Pancreas (tissue), 10 donors: ENCODE measurements around the gene PSME2. TPM values are rescaled to one million over a fixed set of nuclear protein-coding genes. Genes with fewer than 3 reads are reported as not detected.

Source experiments
- ATAC-seq, 4 donors: fragments of 200-7000 bp; cut with Tn5 transposase; one replicate each; pipeline versions ENCODE4 v1.8.0 to v1.9.1; 2020; ENCODE audit warnings: mild to moderate bottlenecking in 4 of 4, moderate library complexity in 4 of 4
- DNase-seq, 6 donors: peaks; one replicate each; pipeline ENCODE4 v3.0.0-alpha.2; 2020
- FAIRE-seq: peaks from 2 replicates; lab custom pipeline; 2012; peaks lifted over from hg19 to GRCh38; lab: Jason Lieb, UNC
- H3K27ac ChIP-seq, 4 donors: fragments of 200-600 bp; sonication (generic); 1 replicate in 3 of 4; 2 replicates in 1 of 4; pipeline versions ENCODE4 v1.5.0 to v1.8.0; 2020
- H3K27me3 ChIP-seq, 4 donors: fragments of 200-600 bp; one replicate each; pipeline ENCODE4 v1.8.0; 2021
- H3K36me3 ChIP-seq, 3 donors: fragments of 200-600 bp; sonication (generic) in 1 of 3; one replicate each; pipeline versions ENCODE4 v1.5.0 to v1.8.0; 2020 to 2021
- H3K4me1 ChIP-seq, 3 donors: fragments of 200-600 bp; one replicate each; pipeline ENCODE4 v1.8.0; 2021
- H3K4me3 ChIP-seq, 4 donors: fragments of 200-600 bp; sonication (generic) in 2 of 4; one replicate each; pipeline versions ENCODE4 v1.5.0 to v1.8.0; 2020 to 2021
- H3K9me3 ChIP-seq, 4 donors: fragments of 200-600 bp; one replicate each; pipeline ENCODE4 v1.8.0; 2021
- WGBS, 2 donors: extraction: QIAGEN DNeasy Blood & Tissue Kit; methylation state at CpG; one replicate each; pipeline ENCODE4 v1.1.7; 2013; 5-methylcytosine and 5-hydroxymethylcytosine counted together
- intact Hi-C, 3 donors: fragments of 100-400 bp; cut with DNase I; formaldehyde crosslinking; loops; one replicate each; pipeline versions ENCODE4 v1.11.1 to v1.14.2; 2022
- polyA plus RNA-seq, 2 donors: library from polyadenylated mRNA; stranded (reverse); fragments of 200-250 nt; gene quantifications; one replicate each; pipeline ENCODE4 v1.2.3, GENCODE V29; 2013
- total RNA-seq, 6 donors: library from RNA; stranded (reverse); fragmentation: NEBNext Ultra II Directional in 4 of 6; extraction: Animal tissue kit (Norgen Biotek cat#: 25700) in 4 of 6; gene quantifications; one replicate each; pipeline versions ENCODE4 v1.2.1 to v1.2.4, GENCODE V29; 2021 to 2023
- TF ChIP-seq, protein P1 (sequence below), 4 donors: fragments of 200-600 bp; sonication (generic) in 3 of 4; IDR thresholded peaks; one replicate each; pipeline versions ENCODE4 v1.5.0 to v1.8.0; 2021; ENCODE audit warnings: antibody characterized with exemption in 4 of 4
- donor health status: healthy with polysubstance abuse.
- donor health status: DM: no; HTN: no; CAD: no; lungs with moderate emphysema.
- donor health status: DM: no; HTN: no; CAD: no.
- donor health status: control.
- donor health status: control.
- donor health status: Bipolar disorder and iron deficiency.
- donor health status: DM: yes; HTN: yes; CAD: no.
- donor health status: DM: no; HTN: no; CAD: no.
- donor health status: DM: no; HTN: no; CAD: no.
- donor health status: DM: yes; HTN: yes; CAD: no.

Gene PSME2
- total and polyA plus RNA-seq, 8 donors = 33.9 to 285 (median 77.9) TPM

DNA sequence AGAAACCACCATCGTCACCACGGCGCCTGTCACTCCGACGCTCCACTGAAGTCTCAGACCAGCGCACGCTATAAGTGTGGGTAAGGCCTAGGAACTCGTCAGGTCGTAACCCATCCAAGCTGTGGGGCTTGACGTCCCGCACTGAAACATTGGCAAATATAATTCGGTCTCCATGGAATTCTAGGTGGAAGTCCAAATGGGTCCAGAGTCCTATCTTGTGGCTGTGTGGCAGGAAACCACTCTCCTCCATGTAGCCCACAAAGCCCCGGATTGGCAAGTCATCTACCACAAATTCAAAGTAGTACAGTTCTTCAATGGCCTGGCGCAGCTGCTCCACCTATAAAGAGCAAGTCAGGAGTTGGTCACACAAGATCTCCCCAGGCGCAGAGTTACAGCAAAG, 46.5 kb upstream of the PSME2 start:
- no peak for DNase-seq
- H3K9me3 ChIP-seq = no peaks in the 10 kb centered on the region
- H3K4me1 ChIP-seq = peaks cover 0 to 19% (median 4%) of the 10 kb centered on the region in 3 donors
- H3K27me3 ChIP-seq = no peaks in the 10 kb centered on the region
- TF ChIP-seq, protein P1, sequence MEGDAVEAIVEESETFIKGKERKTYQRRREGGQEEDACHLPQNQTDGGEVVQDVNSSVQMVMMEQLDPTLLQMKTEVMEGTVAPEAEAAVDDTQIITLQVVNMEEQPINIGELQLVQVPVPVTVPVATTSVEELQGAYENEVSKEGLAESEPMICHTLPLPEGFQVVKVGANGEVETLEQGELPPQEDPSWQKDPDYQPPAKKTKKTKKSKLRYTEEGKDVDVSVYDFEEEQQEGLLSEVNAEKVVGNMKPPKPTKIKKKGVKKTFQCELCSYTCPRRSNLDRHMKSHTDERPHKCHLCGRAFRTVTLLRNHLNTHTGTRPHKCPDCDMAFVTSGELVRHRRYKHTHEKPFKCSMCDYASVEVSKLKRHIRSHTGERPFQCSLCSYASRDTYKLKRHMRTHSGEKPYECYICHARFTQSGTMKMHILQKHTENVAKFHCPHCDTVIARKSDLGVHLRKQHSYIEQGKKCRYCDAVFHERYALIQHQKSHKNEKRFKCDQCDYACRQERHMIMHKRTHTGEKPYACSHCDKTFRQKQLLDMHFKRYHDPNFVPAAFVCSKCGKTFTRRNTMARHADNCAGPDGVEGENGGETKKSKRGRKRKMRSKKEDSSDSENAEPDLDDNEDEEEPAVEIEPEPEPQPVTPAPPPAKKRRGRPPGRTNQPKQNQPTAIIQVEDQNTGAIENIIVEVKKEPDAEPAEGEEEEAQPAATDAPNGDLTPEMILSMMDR (IDR thresholded peaks at IDR 0.05) = no peak
- no peak overlapping the region for H3K4me3 ChIP-seq
- peaks cover 0 to 6% (median 0%) of the 10 kb centered on the region in 3 donors for H3K36me3 ChIP-seq
- H3K27ac ChIP-seq = no peak overlapping the region
- WGBS, 2 donors = 94% methylated on average over 15 of the region's 15 CpGs
- ATAC-seq = no peak
- FAIRE-seq = no peak
- intact Hi-C loops = no loop called here

GRCh38 chr14:24190416-24190815, 44.0 kb upstream of the PSME2 start:
- H3K36me3 ChIP-seq = peaks cover 0 to 11% (median 4%) of the 10 kb centered on the region in 3 donors
- intact Hi-C loops = no loop called here
- FAIRE-seq (no peak), DNase-seq (peak in 1 of 6 donors; percentile 33), ATAC-seq (no peak)
- TF ChIP-seq, protein P1 (IDR thresholded peaks at IDR 0.05) = no peak
- 84 to 86% methylated on average over 10 of the region's 10 CpGs for WGBS, 2 donors
- no peaks in the 10 kb centered on the region for H3K27me3 ChIP-seq
- no peak overlapping the region for H3K4me3 ChIP-seq
- H3K27ac ChIP-seq = no peak overlapping the region
- H3K9me3 ChIP-seq = no peaks in the 10 kb centered on the region
- H3K4me1 ChIP-seq = peaks cover 0 to 19% (median 9%) of the 10 kb centered on the region in 3 donors

DNA sequence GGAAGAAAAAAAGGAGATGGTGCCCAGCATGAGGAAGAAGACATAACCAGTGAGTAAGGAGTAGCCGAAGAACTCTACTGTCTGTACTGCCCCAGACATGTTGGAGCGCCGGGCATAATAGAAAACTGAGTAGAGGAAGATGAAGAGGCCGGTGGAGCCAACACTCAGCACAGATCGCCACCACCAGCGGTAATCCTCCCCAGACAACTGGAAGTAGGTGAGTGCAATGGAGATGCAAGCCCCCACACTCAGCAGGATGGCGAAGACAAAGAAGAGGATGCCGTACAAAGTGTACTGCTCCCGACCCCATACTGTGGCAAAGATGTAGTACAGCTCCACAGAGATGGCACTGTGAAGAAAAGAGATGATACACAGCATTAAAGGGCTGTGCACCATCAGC, 43.0 kb upstream of the PSME2 start:
- H3K4me1 ChIP-seq = peaks cover 0 to 16% (median 9%) of the 10 kb centered on the region in 3 donors
- intact Hi-C loops = no loop called here
- TF ChIP-seq, protein P1 (IDR thresholded peaks at IDR 0.05) = no peak
- H3K4me3 ChIP-seq = no peak overlapping the region
- 88 to 94% methylated on average over 9 of the region's 9 CpGs for WGBS, 2 donors
- H3K27ac ChIP-seq = no peak overlapping the region
- FAIRE-seq = no peak
- no peaks in the 10 kb centered on the region for H3K9me3 ChIP-seq
- ATAC-seq = no peak
- H3K27me3 ChIP-seq = no peaks in the 10 kb centered on the region
- peak in 1 of 6 donors; percentile 33 for DNase-seq
- peaks cover 2 to 21% (median 12%) of the 10 kb centered on the region in 3 donors for H3K36me3 ChIP-seq

GRCh38 chr14:24189059-24189375, 42.6 kb upstream of the PSME2 start:
- TF ChIP-seq, protein P1 (IDR thresholded peaks at IDR 0.05) = no peak
- intact Hi-C loops = no loop called here
- ATAC-seq = no peak
- FAIRE-seq = no peak
- Histone ChIP-seq H3K4me1 (peaks cover 0 to 11% (median 9%) of the 10 kb centered on the region in 3 donors), H3K27me3 (no peaks in the 10 kb centered on the region), H3K4me3 (peak overlapping the region in 1 of 4 donors; percentile 56), H3K9me3 (no peaks in the 10 kb centered on the region), H3K27ac (peak overlapping the region in 2 of 4 donors; percentile 16 to 26), H3K36me3 (peaks cover 3 to 25% (median 17%) of the 10 kb centered on the region in 3 donors)
- 0 to 2% methylated on average over 3 of the region's 3 CpGs for WGBS, 2 donors
- no peak for DNase-seq

DNA sequence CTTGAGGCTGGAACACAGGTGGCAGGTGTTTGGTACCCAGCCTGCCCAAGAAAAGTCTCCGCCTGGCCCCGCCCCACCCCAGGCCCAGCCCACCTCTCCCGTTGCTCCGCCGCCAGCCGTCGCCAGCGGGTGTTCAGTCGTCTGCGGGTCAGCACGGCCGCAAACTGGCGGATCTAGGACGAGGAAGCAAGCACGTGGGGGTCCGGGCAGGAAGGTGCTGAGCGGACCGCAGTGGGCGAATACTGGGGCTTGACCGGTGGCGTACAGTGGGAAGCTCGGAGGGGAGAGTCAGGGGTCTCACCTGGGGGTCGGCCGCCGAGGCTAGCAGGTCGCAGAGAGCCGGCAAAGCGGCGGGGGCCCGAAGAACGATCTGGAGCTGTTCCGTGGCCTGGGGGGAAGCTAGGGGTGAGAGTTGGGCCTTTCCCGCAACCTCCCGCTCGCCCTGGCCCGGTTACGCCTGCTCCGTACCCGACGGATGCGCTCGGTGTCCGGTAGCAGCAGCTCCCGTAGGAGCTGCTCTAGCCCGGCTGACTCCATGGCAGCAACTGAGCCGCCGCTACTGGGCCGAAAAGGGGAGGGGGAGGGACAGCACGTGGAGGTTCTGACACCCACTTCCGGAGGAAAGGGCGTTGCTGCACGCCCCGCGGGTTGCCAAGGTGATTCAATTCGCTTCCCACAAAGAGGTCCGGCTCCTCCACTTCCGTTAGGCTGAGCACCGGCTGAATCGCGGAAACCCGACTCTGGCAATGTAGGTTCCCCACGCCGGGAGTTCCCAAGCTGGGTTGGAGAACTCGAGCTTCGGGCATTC, 42.0 kb upstream of the PSME2 start, which contains the start of gene IPO4:
Gene IPO4 (minus strand): TSS at position 566 of the 808 bp plus-strand sequence. CDS start 29 bp downstream, at position 537.
- Histone ChIP-seq H3K4me1 (peaks cover 0 to 11% (median 9%) of the 10 kb centered on the region in 3 donors), H3K36me3 (peaks cover 3 to 31% (median 22%) of the 10 kb centered on the region in 3 donors), H3K4me3 (peak within 1 kb of the TSS; percentile 48 to 89 (median 64)), H3K9me3 (no peaks in the 10 kb centered on the region), H3K27ac (peak within 1 kb of the TSS; percentile 26 to 80 (median 66)), H3K27me3 (no peaks in the 10 kb centered on the region)
- FAIRE-seq (no peak), ATAC-seq (peak; percentile 95 to 98 (median 96)), DNase-seq (peak; percentile 88 to 98 (median 96))
- intact Hi-C loops = no loop called here
- TF ChIP-seq, protein P1 (IDR thresholded peaks at IDR 0.05) = no peak
- 0% methylated on average over 58 to 65 of the region's 65 CpGs for WGBS, 2 donors
